Suprapubic skin (tissue), 4 donors: Measurements from ENCODE around the gene CLASP2.

Experiments
- POLR2A ChIP-seq, 2 donors: fragments of 450-650 bp; IDR thresholded peaks; one replicate each; pipeline ENCODE4 v1.6.1; 2017; ENCODE audit warnings: antibody characterized with exemption in 2 of 2, mild to moderate bottlenecking in 2 of 2, moderate library complexity in 2 of 2
- POLR2AphosphoS5 ChIP-seq, 3 donors: sonication (generic); formaldehyde crosslinking; IDR thresholded peaks; one replicate each; pipeline ENCODE4 v1.6.1; 2017; ENCODE audit warnings: antibody characterized with exemption in 3 of 3
- TF ChIP-seq, protein P1 (sequence below), 2 donors: fragments of 200-600 bp in 1 of 2; fragments of 450-650 bp in 1 of 2; sonication (generic) in 1 of 2; IDR thresholded peaks; one replicate each; pipeline ENCODE4 v1.5.1; 2016 to 2019; ENCODE audit warnings: antibody characterized with exemption in 2 of 2, mild to moderate bottlenecking in 1 of 2, moderate library complexity in 1 of 2

DNA sequence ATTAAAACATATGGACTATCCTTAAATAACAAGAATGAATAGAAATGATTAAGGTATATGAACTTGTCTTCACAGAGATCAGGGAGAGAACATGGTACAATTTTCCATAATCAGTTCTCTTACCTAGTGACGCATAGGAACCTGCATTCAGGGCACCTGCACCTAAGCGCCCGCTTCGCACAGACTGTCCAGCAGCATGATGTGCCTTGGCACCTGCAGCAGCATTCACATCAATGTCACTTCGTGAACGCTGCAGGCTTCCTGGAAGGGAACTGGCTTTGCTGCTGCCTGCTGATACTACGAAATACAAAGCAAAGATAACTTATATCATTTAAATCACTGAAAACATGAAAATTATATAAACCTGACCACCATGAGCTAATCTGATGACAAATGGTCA, 115.2 kb downstream of the CLASP2 start:
- TF ChIP-seq POLR2A (IDR thresholded peaks at IDR 0.05) (no peak), POLR2AphosphoS5 (IDR thresholded peaks at IDR 0.05) (no peak)
- TF ChIP-seq, protein P1, sequence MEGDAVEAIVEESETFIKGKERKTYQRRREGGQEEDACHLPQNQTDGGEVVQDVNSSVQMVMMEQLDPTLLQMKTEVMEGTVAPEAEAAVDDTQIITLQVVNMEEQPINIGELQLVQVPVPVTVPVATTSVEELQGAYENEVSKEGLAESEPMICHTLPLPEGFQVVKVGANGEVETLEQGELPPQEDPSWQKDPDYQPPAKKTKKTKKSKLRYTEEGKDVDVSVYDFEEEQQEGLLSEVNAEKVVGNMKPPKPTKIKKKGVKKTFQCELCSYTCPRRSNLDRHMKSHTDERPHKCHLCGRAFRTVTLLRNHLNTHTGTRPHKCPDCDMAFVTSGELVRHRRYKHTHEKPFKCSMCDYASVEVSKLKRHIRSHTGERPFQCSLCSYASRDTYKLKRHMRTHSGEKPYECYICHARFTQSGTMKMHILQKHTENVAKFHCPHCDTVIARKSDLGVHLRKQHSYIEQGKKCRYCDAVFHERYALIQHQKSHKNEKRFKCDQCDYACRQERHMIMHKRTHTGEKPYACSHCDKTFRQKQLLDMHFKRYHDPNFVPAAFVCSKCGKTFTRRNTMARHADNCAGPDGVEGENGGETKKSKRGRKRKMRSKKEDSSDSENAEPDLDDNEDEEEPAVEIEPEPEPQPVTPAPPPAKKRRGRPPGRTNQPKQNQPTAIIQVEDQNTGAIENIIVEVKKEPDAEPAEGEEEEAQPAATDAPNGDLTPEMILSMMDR (IDR thresholded peaks at IDR 0.05): no peak
